ENCODE data around the gene PPP2R5D.

- TF ChIP-seq CTCF (conservative IDR thresholded peaks at IDR 0.05; ENCODE audit: low read length) (no peak), EZH2phosphoT487 (IDR thresholded peaks at IDR 0.05; ENCODE audit: borderline replicate concordance, low read depth, low read length) (no peak)
Measured at GRCh38 chr6:42966571-42966970, 17.8 kb upstream of the PPP2R5D start.
